ENCODE results near the gene JAZF1. TPM values are rescaled to one million over a fixed set of nuclear protein-coding genes. Genes with fewer than 3 reads are reported as not detected.

The JAZF1 gene
- total and polyA plus RNA-seq, 4 experiments from 2014 or later: 3.7 to 8.3 (median 4.7) TPM

DNA sequence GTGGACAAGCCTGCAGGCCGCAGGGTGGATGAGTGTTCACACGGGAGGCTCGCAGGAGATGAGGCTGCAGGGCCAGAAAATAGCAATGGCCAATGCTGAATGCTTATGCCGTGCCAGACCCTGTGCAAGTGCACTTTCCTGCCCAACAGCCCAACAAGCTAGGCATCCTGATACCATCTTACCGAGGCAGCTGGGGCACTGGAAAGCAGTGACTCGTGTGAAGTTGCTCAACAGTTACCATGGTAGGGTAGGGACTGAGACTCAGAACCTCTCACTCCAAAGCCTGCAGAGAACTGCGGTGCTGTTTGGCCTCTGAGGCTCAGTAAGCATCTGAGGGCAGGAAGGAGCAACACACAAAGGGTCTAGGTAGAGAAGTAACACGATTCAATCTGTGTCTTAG is 43.7 kb downstream of the JAZF1 start:
- no peaks in the 10 kb centered on the region for H3K27me3 Mint-ChIP-seq
- intact Hi-C loops (cut with micrococcal nuclease): no loop called here
- no peaks in the 10 kb centered on the region for H3K27me3 ChIP-seq (ENCODE audit: insufficient read depth, low read length)
- no peak overlapping the region for H3K4me3 ChIP-seq (ENCODE audit: low read length in 2 of 2)
- DNase-seq: no peak
- peaks cover 15 to 34% (median 30%) of the 10 kb centered on the region in 4 donors for H3K4me1 Mint-ChIP-seq
- CTCF ChIA-PET (ENCODE audit: partially characterized antibody): interaction anchor here (1.8 kb wide), 1 partner anchor 39 kb away, joined by 4 read pairs; no protein-coding TSS in a partner anchor
- H3K36me3 ChIP-seq (ENCODE audit: insufficient read depth, low read length): no peaks in the 10 kb centered on the region
- H3K4me3 Mint-ChIP-seq: no peak overlapping the region
- H3K9me3 ChIP-seq (ENCODE audit: control insufficient read depth in 1 of 2, low read length in 2 of 2): no peaks in the 10 kb centered on the region
- H3K27ac ChIP-seq (ENCODE audit: low read depth, low read length): no peak overlapping the region
- H3K4me1 ChIP-seq (ENCODE audit: insufficient read depth, low read length): peaks cover 13% of the 10 kb centered on the region
- H3K36me3 Mint-ChIP-seq: peaks cover 0 to 12% of the 10 kb centered on the region in 2 donors
- H3K9me3 Mint-ChIP-seq: peaks cover 0 to 1% (median 0%) of the 10 kb centered on the region in 8 donors
- peak overlapping the region in 1 of 7 donors; percentile 53 for H3K27ac Mint-ChIP-seq
- POLR2A ChIA-PET (ENCODE audit: partially characterized antibody): no interaction called here

DNA sequence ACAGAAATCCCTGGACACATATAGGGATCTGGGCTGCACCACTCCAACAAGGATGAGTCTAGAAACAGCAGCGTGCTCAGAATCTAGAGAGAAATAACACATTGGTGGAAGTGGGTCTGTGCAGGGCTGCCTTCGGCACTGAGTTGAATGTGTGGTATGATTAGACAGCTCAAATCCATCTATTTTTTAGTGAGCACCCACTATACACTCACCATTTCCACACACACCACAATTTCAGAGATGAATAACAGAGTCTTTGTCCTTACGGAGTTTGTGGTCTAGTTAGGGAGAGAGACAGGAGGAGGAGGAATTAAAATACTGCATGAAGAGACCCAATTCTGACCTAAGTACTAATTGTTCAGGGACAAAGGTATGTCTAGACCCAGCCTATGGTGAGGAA is 44.2 kb downstream of the JAZF1 start:
- Mint-ChIP-seq H3K27me3 (no peaks in the 10 kb centered on the region), H3K27ac (peak overlapping the region in 5 of 7 donors; percentile 10 to 62 (median 45)), H3K36me3 (peaks cover 0 to 12% of the 10 kb centered on the region in 2 donors), H3K9me3 (peaks cover 0 to 1% (median 0%) of the 10 kb centered on the region in 8 donors), H3K4me1 (peaks cover 15 to 34% (median 30%) of the 10 kb centered on the region in 4 donors), H3K4me3 (peak overlapping the region in 1 of 8 donors; percentile 18)
- H3K9me3 ChIP-seq (ENCODE audit: control insufficient read depth in 1 of 2, low read length in 2 of 2): no peaks in the 10 kb centered on the region
- ChIA-PET CTCF (ENCODE audit: partially characterized antibody) (interaction anchor here (1.8 kb wide), 1 partner anchor 38 kb away, joined by 4 read pairs; no protein-coding TSS in a partner anchor), POLR2A (ENCODE audit: partially characterized antibody) (no interaction called here)
- no peak overlapping the region for H3K4me3 ChIP-seq (ENCODE audit: low read length in 2 of 2)
- no peak for DNase-seq
- no peaks in the 10 kb centered on the region for H3K36me3 ChIP-seq (ENCODE audit: insufficient read depth, low read length)
- no peaks in the 10 kb centered on the region for H3K27me3 ChIP-seq (ENCODE audit: insufficient read depth, low read length)
- no peak overlapping the region for H3K27ac ChIP-seq (ENCODE audit: low read depth, low read length)
- peaks cover 13% of the 10 kb centered on the region for H3K4me1 ChIP-seq (ENCODE audit: insufficient read depth, low read length)
- intact Hi-C loops (cut with micrococcal nuclease): no loop called here

DNA sequence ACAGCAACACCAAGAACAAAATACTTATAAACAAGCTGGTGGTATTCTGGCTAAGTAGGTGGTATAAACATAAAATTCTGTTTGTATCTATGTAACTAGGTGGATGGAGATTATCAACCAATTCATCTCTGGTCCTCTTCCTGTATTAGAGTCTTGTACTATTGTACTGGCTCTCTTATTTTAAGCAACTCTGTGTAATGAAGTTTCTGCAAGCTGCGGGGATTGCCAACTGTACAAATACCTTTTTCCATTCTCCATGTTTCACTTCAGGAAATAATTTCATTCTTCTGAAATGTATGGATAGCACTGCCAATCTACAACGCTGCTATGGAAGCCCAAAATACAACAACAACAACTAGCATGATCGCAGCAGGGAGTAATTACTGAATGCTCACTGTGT is 44.8 kb downstream of the JAZF1 start:
- Mint-ChIP-seq H3K4me1 (peaks cover 15 to 34% (median 29%) of the 10 kb centered on the region in 4 donors), H3K27me3 (no peaks in the 10 kb centered on the region), H3K9me3 (peaks cover 0 to 1% (median 0%) of the 10 kb centered on the region in 8 donors), H3K36me3 (peaks cover 0 to 12% of the 10 kb centered on the region in 2 donors), H3K27ac (peak overlapping the region in 5 of 7 donors; percentile 22 to 66 (median 56)), H3K4me3 (peak overlapping the region in 2 of 8 donors; percentile 15 to 40)
- ChIA-PET POLR2A (ENCODE audit: partially characterized antibody) (no interaction called here), CTCF (ENCODE audit: partially characterized antibody) (interaction anchor here (1.8 kb wide), 1 partner anchor 38 kb away, joined by 4 read pairs; no protein-coding TSS in a partner anchor)
- Histone ChIP-seq H3K27ac (ENCODE audit: low read depth, low read length) (no peak overlapping the region), H3K27me3 (ENCODE audit: insufficient read depth, low read length) (no peaks in the 10 kb centered on the region), H3K4me3 (ENCODE audit: low read length in 2 of 2) (no peak overlapping the region), H3K4me1 (ENCODE audit: insufficient read depth, low read length) (peaks cover 13% of the 10 kb centered on the region), H3K36me3 (ENCODE audit: insufficient read depth, low read length) (no peaks in the 10 kb centered on the region), H3K9me3 (ENCODE audit: control insufficient read depth in 1 of 2, low read length in 2 of 2) (no peaks in the 10 kb centered on the region)
- DNase-seq: no peak
- intact Hi-C loops (cut with micrococcal nuclease): no loop called here

DNA sequence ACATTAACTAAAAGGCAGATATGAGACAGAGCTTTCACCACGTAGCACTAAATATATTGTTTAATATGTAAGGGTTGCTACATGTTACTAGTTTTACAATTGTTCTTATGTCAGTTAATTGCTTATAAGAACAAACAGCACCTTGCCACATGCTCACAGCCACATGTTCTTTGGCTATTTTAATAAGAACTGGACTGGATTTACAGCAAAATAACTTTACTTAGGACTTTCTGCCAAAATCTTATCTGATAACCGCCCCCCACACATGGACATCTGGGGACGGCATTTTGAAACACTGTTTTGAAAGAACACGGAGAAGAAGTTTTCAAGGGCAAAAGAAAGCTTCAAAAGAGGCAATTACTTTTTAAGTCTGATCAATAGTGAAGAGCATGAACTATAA is 45.3 kb downstream of the JAZF1 start:
- Histone ChIP-seq H3K27me3 (ENCODE audit: insufficient read depth, low read length) (no peaks in the 10 kb centered on the region), H3K4me1 (ENCODE audit: insufficient read depth, low read length) (peaks cover 13% of the 10 kb centered on the region), H3K9me3 (ENCODE audit: control insufficient read depth in 1 of 2, low read length in 2 of 2) (no peaks in the 10 kb centered on the region), H3K4me3 (ENCODE audit: low read length in 2 of 2) (no peak overlapping the region), H3K36me3 (ENCODE audit: insufficient read depth, low read length) (no peaks in the 10 kb centered on the region), H3K27ac (ENCODE audit: low read depth, low read length) (no peak overlapping the region)
- H3K27me3 Mint-ChIP-seq: no peaks in the 10 kb centered on the region
- H3K36me3 Mint-ChIP-seq: peaks cover 0 to 12% of the 10 kb centered on the region in 2 donors
- CTCF ChIA-PET (ENCODE audit: partially characterized antibody): interaction anchor here (1.8 kb wide), 1 partner anchor 37 kb away, joined by 4 read pairs; no protein-coding TSS in a partner anchor
- peak overlapping the region in 4 of 7 donors; percentile 53 to 66 (median 58) for H3K27ac Mint-ChIP-seq
- peak overlapping the region in 3 of 8 donors; percentile 15 to 44 (median 31) for H3K4me3 Mint-ChIP-seq
- POLR2A ChIA-PET (ENCODE audit: partially characterized antibody): no interaction called here
- H3K9me3 Mint-ChIP-seq: peaks cover 0 to 1% (median 0%) of the 10 kb centered on the region in 8 donors
- peaks cover 17 to 38% (median 30%) of the 10 kb centered on the region in 4 donors for H3K4me1 Mint-ChIP-seq
- intact Hi-C loops (cut with micrococcal nuclease): no loop called here
- no peak for DNase-seq

DNA sequence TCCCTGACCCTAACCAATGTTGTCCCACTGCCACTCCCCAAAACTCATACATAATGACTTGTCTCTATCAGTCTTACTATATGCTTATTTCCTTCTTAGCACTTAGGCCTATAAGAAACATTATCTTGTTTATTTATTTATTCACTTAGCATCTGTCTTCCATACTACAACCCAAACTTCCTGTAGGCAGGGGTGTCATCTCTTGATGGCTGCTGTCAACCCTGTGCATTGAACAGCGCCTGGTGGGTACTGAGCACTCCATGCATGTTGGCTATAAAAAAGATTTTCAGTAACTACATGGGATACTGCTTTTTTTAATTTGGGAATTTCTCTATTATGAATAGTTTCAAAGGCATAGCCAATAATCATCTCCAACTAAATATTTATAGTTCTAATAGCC is 46.7 kb downstream of the JAZF1 start:
- Histone ChIP-seq H3K27me3 (ENCODE audit: insufficient read depth, low read length) (no peaks in the 10 kb centered on the region), H3K36me3 (ENCODE audit: insufficient read depth, low read length) (no peaks in the 10 kb centered on the region), H3K4me3 (ENCODE audit: low read length in 2 of 2) (no peak overlapping the region), H3K9me3 (ENCODE audit: control insufficient read depth in 1 of 2, low read length in 2 of 2) (no peaks in the 10 kb centered on the region), H3K27ac (ENCODE audit: low read depth, low read length) (no peak overlapping the region), H3K4me1 (ENCODE audit: insufficient read depth, low read length) (peaks cover 13% of the 10 kb centered on the region)
- Mint-ChIP-seq H3K9me3 (peaks cover 0 to 1% (median 0%) of the 10 kb centered on the region in 8 donors), H3K4me1 (peaks cover 19 to 41% (median 34%) of the 10 kb centered on the region in 4 donors), H3K27me3 (no peaks in the 10 kb centered on the region), H3K4me3 (no peak overlapping the region), H3K27ac (peak overlapping the region in 3 of 7 donors; percentile 3 to 81 (median 37)), H3K36me3 (peaks cover 0 to 9% of the 10 kb centered on the region in 2 donors)
- intact Hi-C loops (cut with micrococcal nuclease): no loop called here
- CTCF ChIA-PET (ENCODE audit: partially characterized antibody): no interaction called here
- DNase-seq: no peak
- POLR2A ChIA-PET (ENCODE audit: partially characterized antibody): no interaction called here

DNA sequence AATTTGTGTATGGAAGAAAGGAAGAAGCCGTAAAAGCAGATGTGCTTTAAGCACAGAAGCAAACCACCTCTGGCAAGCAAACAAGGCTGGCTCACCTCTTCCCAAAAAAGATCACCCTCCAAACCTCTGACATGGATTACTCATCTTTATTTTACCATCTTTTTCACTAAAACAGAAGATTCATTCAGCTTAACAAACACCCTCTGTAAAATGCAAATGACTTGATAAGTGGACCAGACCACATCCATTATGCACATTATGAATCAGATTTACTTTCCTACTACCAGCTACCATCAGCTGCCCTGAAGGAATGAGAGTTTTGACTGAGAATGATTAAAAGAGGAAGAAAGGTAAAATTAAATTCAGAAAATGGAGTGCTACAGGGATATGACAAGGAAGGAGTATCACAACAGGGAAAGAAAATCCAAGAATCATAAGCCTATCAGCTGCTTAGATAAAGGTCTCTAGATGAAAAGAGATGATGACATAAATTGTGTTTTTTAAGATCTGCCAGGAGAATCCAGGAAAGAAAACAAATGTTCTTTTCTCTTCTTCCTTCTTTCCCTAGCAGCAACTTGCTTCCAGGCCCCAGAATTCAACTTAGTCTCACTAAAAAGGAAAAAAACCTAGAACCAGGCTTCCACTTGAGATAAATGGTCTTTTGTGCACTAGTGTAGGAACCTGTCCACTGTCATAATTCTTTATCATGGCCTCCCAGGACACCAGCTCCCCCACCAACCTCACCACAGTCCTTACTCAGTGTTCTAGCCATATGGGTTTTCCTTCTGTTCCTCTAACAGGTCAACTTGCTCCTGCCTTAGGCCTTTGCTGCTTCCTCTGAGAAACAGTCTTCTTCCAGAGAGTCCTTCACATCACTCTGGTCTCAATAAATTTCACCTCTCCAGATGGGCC is 47.4 kb downstream of the JAZF1 start:
- H3K27me3 Mint-ChIP-seq: no peaks in the 10 kb centered on the region
- POLR2A ChIA-PET (ENCODE audit: partially characterized antibody): no interaction called here
- CTCF ChIA-PET (ENCODE audit: partially characterized antibody): no interaction called here

DNA sequence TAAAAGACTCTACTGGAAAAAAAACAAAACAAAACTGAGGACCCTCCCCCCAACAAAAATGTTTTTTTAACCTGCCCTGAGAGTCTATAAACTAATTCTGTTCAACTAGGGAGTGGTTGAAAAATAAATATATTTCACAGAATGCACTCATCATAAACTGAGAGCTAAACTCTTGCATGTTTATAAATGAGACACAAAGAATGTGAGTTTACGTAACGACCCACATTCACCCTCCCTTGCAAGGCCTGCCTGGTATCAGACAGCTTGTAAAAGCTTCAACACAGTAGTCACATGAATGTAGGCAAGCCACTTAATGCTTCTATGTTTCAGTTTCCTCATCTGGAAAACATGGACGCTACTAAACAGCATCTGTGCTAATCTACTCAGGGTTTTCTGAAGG is 50.3 kb downstream of the JAZF1 start:
- ChIA-PET CTCF (ENCODE audit: partially characterized antibody) (interaction anchor here (1.2 to 2.0 kb wide), 2 partner anchors 29 to 33 kb away, joined by 3 to 13 read pairs; no protein-coding TSS in a partner anchor), POLR2A (ENCODE audit: partially characterized antibody) (no interaction called here)
- H3K9me3 ChIP-seq (ENCODE audit: control insufficient read depth in 1 of 2, low read length in 2 of 2): no peaks in the 10 kb centered on the region
- H3K27ac ChIP-seq (ENCODE audit: low read depth, low read length): no peak overlapping the region
- no peaks in the 10 kb centered on the region for H3K36me3 ChIP-seq (ENCODE audit: insufficient read depth, low read length)
- Mint-ChIP-seq H3K27ac (no peak overlapping the region), H3K4me1 (peaks cover 8 to 45% (median 31%) of the 10 kb centered on the region in 4 donors), H3K27me3 (no peaks in the 10 kb centered on the region), H3K4me3 (no peak overlapping the region), H3K9me3 (peaks cover 0 to 1% (median 0%) of the 10 kb centered on the region in 8 donors), H3K36me3 (peaks cover 1 to 15% of the 10 kb centered on the region in 2 donors)
- no peaks in the 10 kb centered on the region for H3K27me3 ChIP-seq (ENCODE audit: insufficient read depth, low read length)
- no peak for DNase-seq
- H3K4me1 ChIP-seq (ENCODE audit: insufficient read depth, low read length): peaks cover 3% of the 10 kb centered on the region
- H3K4me3 ChIP-seq (ENCODE audit: low read length in 2 of 2): no peak overlapping the region
- intact Hi-C loops (cut with micrococcal nuclease): no loop called here

More for the DNA sequence above, 47.4 kb downstream of the JAZF1 start:
- no peak overlapping the region for H3K4me3 ChIP-seq (ENCODE audit: low read length in 2 of 2)
- no peaks in the 10 kb centered on the region for H3K9me3 ChIP-seq (ENCODE audit: control insufficient read depth in 1 of 2, low read length in 2 of 2)
- Mint-ChIP-seq H3K9me3 (peaks cover 0 to 1% (median 0%) of the 10 kb centered on the region in 8 donors), H3K4me3 (no peak overlapping the region), H3K27ac (peak overlapping the region in 2 of 7 donors; percentile 37 to 81), H3K36me3 (peaks cover 0 to 9% of the 10 kb centered on the region in 2 donors), H3K4me1 (peaks cover 21 to 45% (median 38%) of the 10 kb centered on the region in 4 donors)
- DNase-seq: no peak
- H3K27ac ChIP-seq (ENCODE audit: low read depth, low read length): no peak overlapping the region
- no peaks in the 10 kb centered on the region for H3K36me3 ChIP-seq (ENCODE audit: insufficient read depth, low read length)
- intact Hi-C loops (cut with micrococcal nuclease): no loop called here
- no peaks in the 10 kb centered on the region for H3K27me3 ChIP-seq (ENCODE audit: insufficient read depth, low read length)
- H3K4me1 ChIP-seq (ENCODE audit: insufficient read depth, low read length): peaks cover 13% of the 10 kb centered on the region

Measured in CD4-positive, alpha-beta memory T cell (primary cell).